HepG2 (cell line): ENCODE measurements around the gene CYB5R2.

Source experiments
- ATF2 ChIP-seq: sonication (generic); formaldehyde crosslinking; IDR thresholded peaks from 2 replicates; pipeline ENCODE4 v1.4.0; 2020; ENCODE audit warnings: missing genetic modification reagents
- CTCF ChIP-seq: sonication (generic); formaldehyde crosslinking; IDR thresholded peaks from 2 replicates; pipeline ENCODE4 v1.5.0; 2020; ENCODE audit warnings: mild to moderate bottlenecking, missing genetic modification reagents, moderate library complexity
- KDM1A ChIP-seq: IDR thresholded peaks from 2 replicates; pipeline ENCODE4 v1.6.1; 2016; ENCODE audit warnings: missing compliant biosample characterization
- MTA1 ChIP-seq: sonication (generic); formaldehyde crosslinking; IDR thresholded peaks from 2 replicates; pipeline ENCODE4 v1.4.0; 2020; ENCODE audit warnings: missing genetic modification reagents, mild to moderate bottlenecking, borderline replicate concordance
- NFYB ChIP-seq: sonication (generic); formaldehyde crosslinking; IDR thresholded peaks from 2 replicates; pipeline ENCODE4 v1.4.0; 2020; ENCODE audit warnings: missing genetic modification reagents
- PAXIP1 ChIP-seq: sonication (generic); formaldehyde crosslinking; conservative IDR thresholded peaks from 2 replicates; pipeline ENCODE4 v1.4.0; 2020; ENCODE audit warnings: mild to moderate bottlenecking, missing genetic modification reagents, moderate library complexity
- REST ChIP-seq, 2 experiments: IDR thresholded peaks; 2 replicates each; pipeline ENCODE4 v1.6.1; 2011 to 2012; ENCODE audit warnings: low read length in 2 of 2, borderline replicate concordance in 1 of 2, low read depth in 1 of 2, mild to moderate bottlenecking in 1 of 2, moderate library complexity in 1 of 2
- RXRA ChIP-seq: sonication (generic); formaldehyde crosslinking; IDR thresholded peaks from 2 replicates; pipeline ENCODE4 v1.5.1; 2020; ENCODE audit warnings: missing genetic modification reagents
- TGIF2 ChIP-seq: IDR thresholded peaks from 2 replicates; pipeline ENCODE4 v1.6.1; 2016; ENCODE audit warnings: control low read depth, missing compliant biosample characterization
- ZFP1 ChIP-seq: IDR thresholded peaks from 2 replicates; pipeline ENCODE4 v1.6.1; 2016
- ZHX1 ChIP-seq: sonication (generic); formaldehyde crosslinking; IDR thresholded peaks from 2 replicates; pipeline ENCODE4 v1.8.1; 2022; ENCODE audit warnings: low read depth, mild to moderate bottlenecking, missing genetic modification reagents

- TF ChIP-seq ZHX1 (CRISPR knock-in tag) (no peak), MTA1 (no peak), CTCF (CRISPR knock-in tag) (no peak), PAXIP1 (CRISPR knock-in tag) (no peak), REST (IDR thresholded peaks at IDR 0.05; ENCODE audit: borderline replicate concordance in 1 of 2, low read depth in 1 of 2, low read length in 2 of 2) (no peak), RXRA (CRISPR knock-in tag) (no peak), NFYB (no peak), TGIF2 (CRISPR knock-in tag) (no peak), KDM1A (CRISPR knock-in tag) (no peak), ATF2 (no peak), ZFP1 (no peak)
These were observed 43.3 kb downstream of the CYB5R2 start for GRCh38 chr11:7630002-7630401.
